ENCODE measurements around the gene OSMR.

Gene OSMR

GRCh38 chr5:38923661-38924451 lies 78.0 kb downstream of the OSMR start:
- TF ChIP-seq CTCF (IDR thresholded peaks at IDR 0.05): no peak

GRCh38 chr5:38925154-38925925 lies 79.5 kb downstream of the OSMR start:
- no peak for TF ChIP-seq CTCF (IDR thresholded peaks at IDR 0.05)

GRCh38 chr5:38926121-38926520 lies 80.3 kb downstream of the OSMR start:
- no peak for TF ChIP-seq CTCF (IDR thresholded peaks at IDR 0.05)

- TF ChIP-seq CTCF (IDR thresholded peaks at IDR 0.05): no peak
These were observed 81.7 kb downstream of the OSMR start for GRCh38 chr5:38927470-38927869.

GRCh38 chr5:38929838-38930237 lies 84.0 kb downstream of the OSMR start:
- TF ChIP-seq CTCF (IDR thresholded peaks at IDR 0.05): no peak

GRCh38 chr5:38931731-38932130 lies 85.9 kb downstream of the OSMR start:
- TF ChIP-seq CTCF (IDR thresholded peaks at IDR 0.05): no peak

- TF ChIP-seq CTCF (IDR thresholded peaks at IDR 0.05): no peak
These were observed 87.1 kb downstream of the OSMR start for GRCh38 chr5:38932854-38933408.
